Activated CD4-positive, alpha-beta T cell treated with anti-CD3 and anti-CD28 coated beads, Interleukin-2, Interleukin-6, amounts not matched to agents 100 ng/mL and 50 ng/mL, durations not matched to agents 16 hours and 8 hours (primary cell): Measurements from ENCODE around the gene SRD5A1.
"Not testable (repeated sequence)": the region's sequence is repeated elsewhere in the genome, so short reads cannot be mapped to it uniquely, and the experiment has no call there.

Source experiments
- DNase-seq: peaks from one replicate; pipeline ENCODE4 v3.0.0-alpha.2; 2020

SRD5A1 gene

DNA sequence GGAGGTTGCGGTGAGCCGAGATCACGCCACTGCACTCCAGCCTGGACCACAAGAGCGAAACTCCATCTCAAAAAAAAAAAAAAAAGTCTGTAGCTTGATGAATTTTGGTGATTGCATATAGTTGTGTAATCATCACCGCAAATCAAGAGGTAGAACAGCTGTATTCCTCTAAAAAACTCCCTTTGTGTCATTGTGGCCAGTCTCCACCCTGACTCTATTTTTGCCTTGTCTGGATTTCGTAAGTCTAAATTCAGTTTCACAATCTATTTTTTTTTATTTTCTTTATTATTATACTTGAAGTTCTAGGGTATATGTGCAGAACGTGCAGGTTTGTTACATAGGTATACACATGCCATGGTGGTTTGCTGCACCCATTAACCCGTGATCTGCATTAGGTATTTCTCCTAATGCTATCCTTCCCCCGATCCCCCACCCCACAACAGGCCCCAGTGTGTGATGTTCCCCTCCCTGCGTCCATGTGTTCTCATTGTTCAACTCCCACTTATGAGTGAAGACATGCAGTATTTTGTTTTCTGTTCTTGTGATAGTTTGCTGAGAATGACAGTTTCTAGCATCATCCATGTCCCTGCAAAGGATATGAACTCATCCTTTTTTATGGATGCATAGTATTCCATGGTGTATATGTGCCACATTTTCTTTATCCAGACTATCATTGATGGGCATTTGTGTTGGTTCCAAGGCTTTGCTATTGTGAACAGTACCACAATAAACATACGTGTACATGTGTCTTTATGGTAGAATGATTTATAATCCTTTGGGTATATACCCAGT, 12.5 kb downstream of the SRD5A1 start:
- DNase-seq: not testable (repeated sequence)

GRCh38 chr5:6649186-6649585, 15.9 kb downstream of the SRD5A1 start:
- DNase-seq: no peak

GRCh38 chr5:6649681-6650080, 16.4 kb downstream of the SRD5A1 start:
- no peak for DNase-seq

DNA sequence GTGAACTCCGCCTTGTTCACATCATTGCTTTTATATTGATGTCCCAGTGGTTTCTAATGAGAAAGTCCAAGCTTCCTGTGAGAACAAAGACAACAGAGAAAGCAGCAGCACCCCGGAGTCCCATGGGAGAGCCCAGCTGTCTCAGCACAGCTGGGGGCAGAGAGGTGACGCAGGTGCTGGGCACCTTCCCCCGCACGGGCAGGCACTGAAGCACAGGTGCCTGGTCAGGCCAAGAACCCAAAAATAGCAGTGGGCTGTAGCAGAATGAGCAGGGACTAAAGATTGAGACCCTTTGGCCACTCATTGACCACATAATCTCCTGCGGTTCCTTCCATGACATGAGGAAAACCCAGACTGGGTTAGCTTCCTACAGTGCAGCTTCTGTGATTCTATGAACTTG, 18.8 kb downstream of the SRD5A1 start:
- no peak for DNase-seq

DNA sequence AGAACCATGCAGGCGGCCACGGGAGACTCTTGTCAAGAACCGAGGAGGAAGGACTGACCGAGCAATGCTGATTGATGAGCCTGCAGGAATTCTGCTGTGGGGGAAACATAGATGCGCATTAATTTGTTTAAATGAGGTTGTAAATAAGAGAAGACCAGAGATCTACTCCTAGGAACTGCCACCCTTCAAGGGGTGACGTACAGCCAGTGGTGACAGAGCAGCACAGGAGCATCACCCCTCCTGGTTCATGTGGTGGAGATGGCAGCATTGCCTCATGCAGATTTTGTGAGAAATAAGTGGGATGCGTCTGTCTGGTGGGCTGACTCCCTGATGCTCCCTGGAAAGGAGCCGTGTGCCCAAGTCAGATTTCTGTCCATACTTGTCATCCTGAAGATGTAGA, 22.2 kb downstream of the SRD5A1 start:
- DNase-seq: no peak

GRCh38 chr5:6656680-6657079, 23.4 kb downstream of the SRD5A1 start:
- DNase-seq: no peak

DNA sequence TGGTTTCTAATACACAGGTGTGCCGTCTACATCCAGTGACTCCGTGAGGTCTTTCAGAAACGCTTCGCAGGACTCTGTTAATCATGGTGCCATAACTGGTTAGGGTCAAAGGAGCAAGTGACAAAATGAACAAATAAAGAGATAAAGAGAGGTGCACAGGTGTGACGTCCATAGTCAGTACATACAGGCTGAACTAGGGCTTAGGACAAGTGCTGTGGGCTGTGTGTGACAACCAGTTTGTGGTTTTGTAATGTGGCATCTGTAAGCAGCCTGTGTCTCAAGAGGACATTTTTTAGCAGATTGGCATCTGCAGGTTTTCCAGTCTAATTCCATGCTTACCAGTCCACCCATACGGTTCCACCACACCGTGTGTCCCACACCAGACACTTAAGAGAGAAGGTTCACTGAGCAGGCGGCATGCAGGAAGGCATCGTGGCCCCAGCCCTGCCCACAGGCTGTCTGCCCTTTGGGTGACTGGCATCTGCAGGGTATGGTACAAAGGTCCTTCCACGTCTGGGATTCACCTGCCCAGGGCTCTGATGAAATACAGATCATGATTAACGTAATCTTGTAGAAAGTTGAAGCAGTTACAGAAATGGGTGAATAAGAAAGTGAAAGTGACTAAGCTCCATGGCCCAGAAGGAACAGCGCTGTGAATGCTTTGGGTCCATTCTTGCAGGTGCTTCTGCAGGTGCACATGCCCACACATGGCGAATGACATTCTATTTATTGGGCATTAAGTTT, 26.9 kb downstream of the SRD5A1 start:
- DNase-seq: no peak

GRCh38 chr5:6660688-6661087, 27.4 kb downstream of the SRD5A1 start:
- no peak for DNase-seq

DNA sequence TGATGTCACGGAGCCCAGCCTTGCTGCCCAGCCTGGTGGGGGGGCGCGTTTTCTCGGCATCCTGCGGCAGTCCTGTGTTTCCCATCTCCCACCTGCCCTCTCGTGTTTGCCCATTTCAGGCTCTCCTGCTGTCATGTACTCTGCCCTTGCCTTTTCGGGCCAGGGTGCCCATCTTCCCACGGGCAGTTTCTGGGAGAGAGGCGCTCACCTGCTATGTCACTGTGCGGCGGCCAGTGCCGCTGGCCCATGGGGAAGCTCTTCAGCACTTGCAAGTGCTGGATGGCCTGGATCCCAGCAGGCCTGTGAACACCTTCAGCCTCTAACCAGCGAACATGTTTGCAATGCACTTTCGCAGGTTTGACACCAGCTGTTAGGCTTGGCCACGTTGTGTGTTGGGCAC, 33.5 kb downstream of the SRD5A1 start:
- no peak for DNase-seq

DNA sequence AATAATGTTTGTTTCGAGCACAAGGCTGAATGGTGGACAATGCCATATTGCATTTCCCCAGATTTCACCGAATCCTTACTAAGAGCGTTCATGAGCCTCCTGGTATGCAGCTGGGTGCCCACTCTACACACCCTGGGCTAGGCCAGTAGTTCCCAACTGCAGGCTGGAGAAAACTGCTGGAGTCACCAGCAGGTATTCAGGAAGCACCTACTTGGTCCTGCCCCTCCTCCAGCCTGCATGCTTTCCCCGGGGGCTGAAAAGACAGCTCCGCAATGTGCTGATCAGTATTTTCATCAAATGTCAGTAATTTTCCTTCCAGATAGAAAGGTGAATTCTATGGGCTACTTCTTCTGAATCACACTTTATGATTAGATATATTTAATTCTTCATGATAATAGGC, 34.4 kb downstream of the SRD5A1 start:
- no peak for DNase-seq

DNA sequence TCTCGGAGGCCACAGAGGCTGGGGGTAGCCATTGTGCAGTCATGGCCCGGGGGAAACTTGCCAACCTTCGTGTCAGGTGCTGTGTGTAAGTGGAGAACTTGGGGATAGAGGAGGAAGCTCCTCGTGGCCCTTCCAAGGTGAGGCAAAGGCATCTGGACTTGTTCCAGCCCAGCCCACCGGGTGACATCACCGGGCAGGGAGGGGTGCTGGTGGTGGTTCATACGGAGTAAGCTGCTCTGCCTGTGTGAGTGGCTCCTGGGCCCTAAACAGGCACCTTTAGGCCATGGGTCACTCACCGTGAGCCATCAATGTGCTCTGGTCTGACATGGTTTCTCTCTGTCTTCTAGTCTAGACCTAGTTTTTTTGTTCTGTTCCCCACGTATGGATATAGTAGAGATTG, 35.5 kb downstream of the SRD5A1 start:
- not testable (repeated sequence) for DNase-seq

GRCh38 chr5:6673031-6673430, 39.8 kb downstream of the SRD5A1 start:
- DNase-seq: no peak

DNA sequence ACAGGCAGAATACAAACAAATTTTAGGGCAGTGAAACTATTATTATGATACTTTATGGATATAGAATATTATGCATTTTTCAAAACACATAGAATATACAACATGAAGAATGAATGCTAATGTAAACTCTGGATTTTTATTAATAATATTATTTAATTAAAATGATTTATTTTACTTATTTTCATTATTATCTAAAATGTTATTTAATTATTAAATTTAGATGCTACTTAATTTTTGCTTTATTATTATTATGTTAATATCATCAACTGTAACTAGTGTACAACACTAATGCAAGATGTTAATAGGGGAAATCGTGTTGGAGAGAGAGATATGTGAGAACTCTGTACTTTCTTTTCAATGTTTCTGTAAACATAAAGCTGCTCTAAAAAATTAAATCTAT, 40.7 kb downstream of the SRD5A1 start:
- no peak for DNase-seq

DNA sequence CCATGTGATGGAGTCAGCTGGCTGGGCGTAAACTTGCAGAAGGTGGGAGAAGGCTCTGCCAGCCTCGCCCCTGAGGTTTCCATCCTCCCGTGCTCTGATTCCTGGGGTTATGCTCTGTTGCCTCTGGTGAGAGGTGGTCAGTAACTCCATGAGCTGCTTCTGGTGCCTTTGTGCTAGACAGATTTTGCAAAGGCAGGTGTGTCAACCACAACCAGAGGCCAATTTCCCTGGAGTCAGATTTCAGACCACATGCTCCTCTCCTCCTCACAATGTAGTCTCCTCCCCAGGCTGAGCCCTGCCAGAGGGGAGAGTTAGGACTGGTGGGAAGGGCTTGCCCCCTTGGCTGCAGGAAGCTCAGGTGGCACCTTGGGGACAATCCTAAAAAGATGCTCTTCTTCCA, 41.2 kb downstream of the SRD5A1 start:
- no peak for DNase-seq

GRCh38 chr5:6674886-6675285, 41.6 kb downstream of the SRD5A1 start:
- DNase-seq: no peak

DNA sequence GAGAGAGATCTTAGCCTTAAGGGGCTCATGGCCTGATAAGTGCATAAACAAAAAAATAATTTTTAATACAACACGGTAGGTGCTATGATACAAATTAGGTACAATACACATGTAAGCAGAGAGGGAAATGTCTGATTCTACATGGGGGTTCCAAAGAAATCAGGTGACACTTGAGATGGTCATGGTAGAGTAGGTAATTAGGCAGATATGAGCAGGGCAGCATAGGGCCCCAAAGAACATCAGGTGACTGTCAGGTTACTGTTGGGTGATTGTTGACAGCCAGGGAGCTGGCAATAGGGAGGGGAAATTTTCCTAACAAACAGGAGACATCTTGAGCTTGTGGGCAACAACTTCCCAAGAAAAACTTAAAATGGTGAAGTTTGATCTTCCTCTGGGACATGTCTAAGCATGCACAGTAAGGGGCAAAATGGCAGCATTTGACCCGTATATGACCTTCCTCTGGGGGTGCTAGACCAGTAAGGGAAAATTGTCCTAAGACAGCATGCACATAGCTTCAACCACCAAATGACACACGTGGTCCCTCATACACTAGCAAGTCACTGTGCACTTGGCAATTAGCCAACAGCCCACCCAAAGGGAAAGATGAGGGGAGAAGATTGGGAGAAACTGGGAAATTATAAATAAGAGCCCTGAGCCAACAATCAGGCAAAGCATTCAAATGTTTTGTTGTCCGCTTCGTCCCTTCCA, 42.7 kb downstream of the SRD5A1 start:
- no peak for DNase-seq

DNA sequence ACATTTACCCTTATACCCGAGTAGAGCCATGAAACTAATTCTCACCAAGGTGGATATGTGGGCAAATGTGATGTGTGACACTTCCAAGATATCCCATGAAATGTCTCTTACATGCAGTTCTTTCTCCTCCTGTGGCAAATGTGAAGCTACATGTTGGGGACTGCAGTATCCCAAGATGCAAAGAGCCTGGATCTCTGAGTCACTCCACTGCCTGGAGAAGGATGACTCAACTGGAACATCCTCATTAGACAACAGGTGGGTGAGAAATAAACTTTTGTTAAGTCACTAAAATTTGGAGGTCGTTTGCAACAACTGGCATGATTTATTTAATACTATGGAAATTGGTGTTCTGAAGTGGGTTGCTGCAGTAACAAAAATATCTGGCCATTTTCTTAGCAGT, 43.5 kb downstream of the SRD5A1 start:
- DNase-seq: no peak

GRCh38 chr5:6678385-6678784, 45.1 kb downstream of the SRD5A1 start:
- DNase-seq: no peak

- DNase-seq: no peak
Observed at GRCh38 chr5:6680922-6681321, 47.7 kb downstream of the SRD5A1 start.

GRCh38 chr5:6681682-6682081, 48.4 kb downstream of the SRD5A1 start:
- DNase-seq: no peak

DNA sequence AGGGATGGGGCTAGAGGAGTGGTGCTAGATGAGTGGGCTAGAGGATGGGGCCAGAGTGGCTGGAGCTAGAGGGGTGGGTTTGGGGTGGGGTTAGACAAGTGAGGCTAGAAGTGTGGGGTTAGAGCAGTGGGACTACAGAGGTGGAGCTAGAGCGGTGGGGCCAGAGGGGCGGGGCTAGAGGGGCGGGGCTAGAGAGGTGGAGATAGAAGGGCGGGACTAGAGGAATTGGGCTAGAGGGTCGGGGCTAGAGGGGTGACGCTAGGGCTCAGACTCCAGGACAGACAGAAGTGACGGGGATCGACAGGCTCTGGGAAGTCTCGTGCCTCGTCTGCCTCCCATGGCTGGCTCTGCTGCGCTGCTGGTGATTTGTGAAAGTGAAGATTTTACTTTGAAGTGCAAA, 49.0 kb downstream of the SRD5A1 start:
- DNase-seq: no peak

DNA sequence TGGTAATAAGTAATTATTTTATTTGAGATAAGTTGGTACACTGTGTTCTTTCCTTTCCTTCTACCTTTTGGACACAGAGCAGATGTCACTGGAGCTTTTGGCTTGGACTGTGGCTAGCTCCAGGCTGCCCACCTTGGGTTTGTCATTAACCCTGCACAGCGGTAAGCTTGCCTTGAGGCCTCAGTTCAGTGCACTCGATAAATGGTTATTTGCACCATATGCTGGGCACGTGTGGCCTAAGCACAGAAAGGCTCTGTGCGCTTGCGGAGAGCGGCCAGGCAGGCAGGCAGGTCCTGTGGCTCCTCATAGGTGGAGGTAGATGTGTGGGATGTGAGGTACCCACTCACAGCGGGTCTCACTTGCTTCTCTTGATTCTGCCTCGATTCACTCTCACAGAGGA, 50.0 kb downstream of the SRD5A1 start:
- DNase-seq: no peak

GRCh38 chr5:6684075-6684474, 50.8 kb downstream of the SRD5A1 start:
- no peak for DNase-seq

DNA sequence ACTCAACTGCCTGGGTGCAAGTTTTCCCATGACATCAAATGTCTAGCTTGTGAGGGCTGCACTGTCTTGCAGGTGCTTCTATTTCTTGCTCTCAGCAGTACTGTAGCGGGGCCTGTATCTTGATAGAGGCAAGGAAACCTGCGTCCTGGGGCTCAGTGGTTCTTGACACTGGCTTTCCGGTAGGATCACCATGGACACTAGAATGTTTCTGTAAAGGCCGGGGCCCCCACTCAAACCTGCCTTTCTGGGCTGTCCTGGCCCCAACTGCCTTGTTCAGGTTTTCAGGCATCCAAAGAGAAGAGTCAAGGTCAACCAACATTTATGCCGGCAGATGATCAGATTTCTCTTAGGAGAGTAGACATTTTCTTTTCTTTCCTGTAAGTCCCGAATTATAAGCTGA, 53.3 kb downstream of the SRD5A1 start:
- no peak for DNase-seq
